Liver (tissue), 9 donors: ENCODE measurements around the gene C13orf42. TPM values are rescaled to one million over a fixed set of nuclear protein-coding genes. Genes with fewer than 3 reads are reported as not detected.

Experiments
- DNase-seq: peaks from one replicate; pipeline ENCODE4 v3.0.0-alpha.2; 2017; ENCODE audit warnings: low spot score
- H3K27ac ChIP-seq, 2 donors: one replicate each; pipeline ENCODE4 v1.7.0; 2013; ENCODE audit warnings: inconsistent platforms in 2 of 2, low read length in 2 of 2, control low read depth in 1 of 2, low read depth in 1 of 2, mild to moderate bottlenecking in 1 of 2
- H3K27me3 ChIP-seq, 4 donors: one replicate each; pipeline versions ENCODE4 v1.6.1 to v1.7.0; 2013; ENCODE audit warnings: low read length in 3 of 4, inconsistent platforms in 1 of 4, mild to moderate bottlenecking in 1 of 4, moderate library complexity in 1 of 4; ENCODE audit not compliant: control insufficient read depth in 4 of 4, insufficient read depth in 4 of 4
- H3K36me3 ChIP-seq, 4 donors: one replicate each; pipeline versions ENCODE4 v1.6.1 to v1.7.0; 2013; ENCODE audit warnings: low read length in 3 of 4, mild to moderate bottlenecking in 3 of 4, low read depth in 1 of 4, moderate library complexity in 1 of 4; ENCODE audit not compliant: control insufficient read depth in 4 of 4, insufficient read depth in 3 of 4
- H3K4me1 ChIP-seq, 4 donors: one replicate each; pipeline versions ENCODE4 v1.6.1 to v1.7.0; 2013; ENCODE audit warnings: low read length in 3 of 4, mild to moderate bottlenecking in 3 of 4, moderate library complexity in 1 of 4; ENCODE audit not compliant: control insufficient read depth in 4 of 4, insufficient read depth in 4 of 4
- H3K4me3 ChIP-seq, 3 donors: one replicate each; pipeline versions ENCODE4 v1.6.1 to v1.7.0; 2013; ENCODE audit warnings: low read length in 3 of 3, control low read depth in 1 of 3, low read depth in 1 of 3, mild to moderate bottlenecking in 1 of 3
- H3K9ac ChIP-seq, 2 donors: one replicate each; pipeline ENCODE4 v1.7.0; 2013; ENCODE audit warnings: low read length in 2 of 2, mild to moderate bottlenecking in 2 of 2, moderate library complexity in 2 of 2, control low read depth in 1 of 2, low read depth in 1 of 2
- H3K9me3 ChIP-seq, 4 donors: one replicate each; pipeline versions ENCODE4 v1.6.1 to v1.7.0; 2013; ENCODE audit warnings: low read length in 3 of 4; ENCODE audit not compliant: control insufficient read depth in 4 of 4
- GABPA ChIP-seq, 2 donors: IDR thresholded peaks in 1 of 2; conservative IDR thresholded peaks in 1 of 2; 2 replicates each; pipeline ENCODE4 v1.6.1; 2016; ENCODE audit warnings: antibody characterized with exemption in 2 of 2, mild to moderate bottlenecking in 1 of 2, moderate library complexity in 1 of 2
- HNF4A ChIP-seq, 2 donors: conservative IDR thresholded peaks; 2 replicates each; pipeline ENCODE4 v1.6.1; 2016; ENCODE audit warnings: antibody characterized with exemption in 2 of 2, mild to moderate bottlenecking in 2 of 2
- JUND ChIP-seq, 2 donors: IDR thresholded peaks; 2 replicates each; pipeline ENCODE4 v1.6.1; 2016; ENCODE audit warnings: antibody characterized with exemption in 2 of 2
- RAD21 ChIP-seq, 2 donors: IDR thresholded peaks; 2 replicates each; pipeline ENCODE4 v1.6.1; 2016; ENCODE audit warnings: antibody characterized with exemption in 2 of 2, mild to moderate bottlenecking in 2 of 2
- RXRA ChIP-seq, 2 donors: IDR thresholded peaks; 2 replicates each; pipeline ENCODE4 v1.6.1; 2017 to 2018; ENCODE audit warnings: antibody characterized with exemption in 2 of 2, mild to moderate bottlenecking in 1 of 2
- SP1 ChIP-seq: IDR thresholded peaks from 2 replicates; pipeline ENCODE4 v1.6.1; 2018; ENCODE audit warnings: antibody characterized with exemption, mild to moderate bottlenecking
- YY1 ChIP-seq: IDR thresholded peaks from 2 replicates; pipeline ENCODE4 v1.6.1; 2016; ENCODE audit warnings: antibody characterized with exemption, mild to moderate bottlenecking
- WGBS: extraction: QIAGEN DNeasy Blood & Tissue Kit; methylation state at CpG from one replicate; pipeline ENCODE4 v1.1.7; 2013; 5-methylcytosine and 5-hydroxymethylcytosine counted together
- polyA plus RNA-seq, 2 donors: library from polyadenylated mRNA; stranded (reverse) in 1 of 2; unstranded in 1 of 2; fragments of 200-250 nt in 1 of 2; fragments of >200 nt in 1 of 2; fragmentation: Nextera tagmentation in 1 of 2; extraction: Ambion mirVana in 1 of 2; gene quantifications; one replicate each; pipeline versions ENCODE4 v1.2.1 to v1.2.3, GENCODE V29; 2013 to 2015
- total RNA-seq, 2 donors: library from RNA; depleted of rRNA; stranded (reverse); fragments of >200 nt; gene quantifications; one replicate each; pipeline ENCODE4 v1.2.3, GENCODE V29; 2014
- TF ChIP-seq, protein P1 (sequence below): fragments of 150-350 bp; IDR thresholded peaks from 2 replicates; pipeline ENCODE4 v1.5.1; 2017; ENCODE audit warnings: improper control_type of control experiment, low read depth, low read length; ENCODE audit not compliant: missing input control
- TF ChIP-seq, protein P2 (sequence below): IDR thresholded peaks from 2 replicates; pipeline ENCODE4 v1.6.1; 2016; ENCODE audit warnings: antibody characterized with exemption
- TF ChIP-seq, protein P3 (sequence below): IDR thresholded peaks from 2 replicates; pipeline ENCODE4 v1.6.1; 2016; ENCODE audit warnings: antibody characterized with exemption
- TF ChIP-seq, protein P4 (sequence below): IDR thresholded peaks from 2 replicates; pipeline ENCODE4 v1.6.1; 2016; ENCODE audit warnings: antibody characterized with exemption, mild to moderate bottlenecking
- donor health status: healthy.
- donor health status: healthy.
- donor health status: healthy.
- donor health status: healthy.
- donor health status: healthy.

Gene C13orf42
- total and polyA plus RNA-seq, 4 donors: 0.08 TPM; not detected in 3

DNA sequence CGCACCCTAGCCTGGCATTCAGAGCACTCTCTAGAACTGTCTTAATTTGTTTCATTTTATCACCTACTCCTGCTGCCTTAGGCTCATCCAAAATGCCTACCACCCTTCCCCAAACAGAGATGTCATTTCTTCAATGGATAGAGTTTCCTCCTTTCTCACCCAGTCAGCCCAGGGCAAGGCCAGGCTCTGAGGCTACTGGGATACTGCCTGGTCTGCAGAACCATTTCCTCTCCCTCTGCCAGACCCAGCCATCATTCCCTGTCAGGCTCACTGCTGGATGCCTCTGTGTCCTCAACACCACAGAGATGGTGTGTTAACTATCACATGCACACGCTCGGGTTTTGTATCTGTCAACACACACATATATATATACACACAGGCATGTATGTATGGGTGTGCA, 47.2 kb downstream of the C13orf42 start:
- H3K4me3 ChIP-seq: no peak overlapping the region
- H3K4me1 ChIP-seq: no peaks in the 10 kb centered on the region
- peaks cover 0 to 2% (median 0%) of the 10 kb centered on the region in 4 donors for H3K27me3 ChIP-seq
- WGBS: 85% methylated on average over 3 of the region's 3 CpGs
- no peaks in the 10 kb centered on the region for H3K36me3 ChIP-seq
- TF ChIP-seq JUND (IDR thresholded peaks at IDR 0.05): no peak
- no peak for TF ChIP-seq SP1
- no peak for TF ChIP-seq HNF4A (conservative IDR thresholded peaks at IDR 0.05)
- TF ChIP-seq, protein P1, sequence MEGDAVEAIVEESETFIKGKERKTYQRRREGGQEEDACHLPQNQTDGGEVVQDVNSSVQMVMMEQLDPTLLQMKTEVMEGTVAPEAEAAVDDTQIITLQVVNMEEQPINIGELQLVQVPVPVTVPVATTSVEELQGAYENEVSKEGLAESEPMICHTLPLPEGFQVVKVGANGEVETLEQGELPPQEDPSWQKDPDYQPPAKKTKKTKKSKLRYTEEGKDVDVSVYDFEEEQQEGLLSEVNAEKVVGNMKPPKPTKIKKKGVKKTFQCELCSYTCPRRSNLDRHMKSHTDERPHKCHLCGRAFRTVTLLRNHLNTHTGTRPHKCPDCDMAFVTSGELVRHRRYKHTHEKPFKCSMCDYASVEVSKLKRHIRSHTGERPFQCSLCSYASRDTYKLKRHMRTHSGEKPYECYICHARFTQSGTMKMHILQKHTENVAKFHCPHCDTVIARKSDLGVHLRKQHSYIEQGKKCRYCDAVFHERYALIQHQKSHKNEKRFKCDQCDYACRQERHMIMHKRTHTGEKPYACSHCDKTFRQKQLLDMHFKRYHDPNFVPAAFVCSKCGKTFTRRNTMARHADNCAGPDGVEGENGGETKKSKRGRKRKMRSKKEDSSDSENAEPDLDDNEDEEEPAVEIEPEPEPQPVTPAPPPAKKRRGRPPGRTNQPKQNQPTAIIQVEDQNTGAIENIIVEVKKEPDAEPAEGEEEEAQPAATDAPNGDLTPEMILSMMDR: no peak
- no peak for TF ChIP-seq YY1
- TF ChIP-seq, protein P2, sequence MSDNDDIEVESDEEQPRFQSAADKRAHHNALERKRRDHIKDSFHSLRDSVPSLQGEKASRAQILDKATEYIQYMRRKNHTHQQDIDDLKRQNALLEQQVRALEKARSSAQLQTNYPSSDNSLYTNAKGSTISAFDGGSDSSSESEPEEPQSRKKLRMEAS: no peak
- no peak overlapping the region for H3K9ac ChIP-seq
- DNase-seq: no peak
- H3K9me3 ChIP-seq: no peaks in the 10 kb centered on the region
- H3K27ac ChIP-seq: no peak overlapping the region

DNA sequence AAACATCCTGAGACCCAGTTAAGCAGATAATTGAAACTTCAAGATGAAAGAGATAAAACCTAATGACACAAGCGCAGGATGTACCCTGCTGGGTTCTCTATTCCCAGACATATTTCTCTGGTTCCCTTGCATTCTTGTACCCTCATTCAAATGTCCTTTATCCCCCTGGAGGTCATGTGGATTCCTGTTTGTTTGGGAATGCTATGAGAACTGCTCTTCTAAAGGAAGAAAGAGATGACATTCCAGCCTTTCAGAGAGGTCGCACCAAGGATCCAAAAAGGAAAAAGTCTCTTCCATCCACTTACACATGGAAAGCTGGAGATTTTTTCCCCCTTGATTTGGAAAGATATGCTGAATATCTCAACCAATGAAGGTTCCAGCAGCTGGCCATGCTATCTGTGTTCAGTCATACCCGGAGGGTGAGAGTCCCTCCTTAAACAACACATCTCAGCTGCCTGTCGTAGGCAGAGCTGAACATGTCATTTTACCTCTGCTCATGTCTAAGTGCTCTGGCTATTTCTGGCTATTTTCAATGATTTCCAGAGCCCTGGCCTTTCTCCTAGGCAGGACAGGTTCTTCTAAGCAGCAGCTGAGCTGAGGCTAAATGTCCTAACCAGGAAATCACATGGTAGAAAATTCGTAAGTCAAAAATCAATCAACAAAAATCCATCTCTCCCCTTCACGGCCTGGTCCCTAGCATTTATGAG, 52.5 kb downstream of the C13orf42 start:
- no peak overlapping the region for H3K27ac ChIP-seq
- H3K4me3 ChIP-seq: no peak overlapping the region
- H3K9ac ChIP-seq: no peak overlapping the region
- TF ChIP-seq RXRA (IDR thresholded peaks at IDR 0.05) (no peak), JUND (IDR thresholded peaks at IDR 0.05) (no peak), GABPA (IDR thresholded peaks at IDR 0.05 in 1 of 2, conservative IDR thresholded peaks at IDR 0.05 in 1 of 2) (no peak), RAD21 (IDR thresholded peaks at IDR 0.05) (no peak)
- TF ChIP-seq, protein P1: no peak
- TF ChIP-seq, protein P3, sequence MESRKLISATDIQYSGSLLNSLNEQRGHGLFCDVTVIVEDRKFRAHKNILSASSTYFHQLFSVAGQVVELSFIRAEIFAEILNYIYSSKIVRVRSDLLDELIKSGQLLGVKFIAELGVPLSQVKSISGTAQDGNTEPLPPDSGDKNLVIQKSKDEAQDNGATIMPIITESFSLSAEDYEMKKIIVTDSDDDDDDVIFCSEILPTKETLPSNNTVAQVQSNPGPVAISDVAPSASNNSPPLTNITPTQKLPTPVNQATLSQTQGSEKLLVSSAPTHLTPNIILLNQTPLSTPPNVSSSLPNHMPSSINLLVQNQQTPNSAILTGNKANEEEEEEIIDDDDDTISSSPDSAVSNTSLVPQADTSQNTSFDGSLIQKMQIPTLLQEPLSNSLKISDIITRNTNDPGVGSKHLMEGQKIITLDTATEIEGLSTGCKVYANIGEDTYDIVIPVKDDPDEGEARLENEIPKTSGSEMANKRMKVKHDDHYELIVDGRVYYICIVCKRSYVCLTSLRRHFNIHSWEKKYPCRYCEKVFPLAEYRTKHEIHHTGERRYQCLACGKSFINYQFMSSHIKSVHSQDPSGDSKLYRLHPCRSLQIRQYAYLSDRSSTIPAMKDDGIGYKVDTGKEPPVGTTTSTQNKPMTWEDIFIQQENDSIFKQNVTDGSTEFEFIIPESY: no peak
- TF ChIP-seq, protein P4, sequence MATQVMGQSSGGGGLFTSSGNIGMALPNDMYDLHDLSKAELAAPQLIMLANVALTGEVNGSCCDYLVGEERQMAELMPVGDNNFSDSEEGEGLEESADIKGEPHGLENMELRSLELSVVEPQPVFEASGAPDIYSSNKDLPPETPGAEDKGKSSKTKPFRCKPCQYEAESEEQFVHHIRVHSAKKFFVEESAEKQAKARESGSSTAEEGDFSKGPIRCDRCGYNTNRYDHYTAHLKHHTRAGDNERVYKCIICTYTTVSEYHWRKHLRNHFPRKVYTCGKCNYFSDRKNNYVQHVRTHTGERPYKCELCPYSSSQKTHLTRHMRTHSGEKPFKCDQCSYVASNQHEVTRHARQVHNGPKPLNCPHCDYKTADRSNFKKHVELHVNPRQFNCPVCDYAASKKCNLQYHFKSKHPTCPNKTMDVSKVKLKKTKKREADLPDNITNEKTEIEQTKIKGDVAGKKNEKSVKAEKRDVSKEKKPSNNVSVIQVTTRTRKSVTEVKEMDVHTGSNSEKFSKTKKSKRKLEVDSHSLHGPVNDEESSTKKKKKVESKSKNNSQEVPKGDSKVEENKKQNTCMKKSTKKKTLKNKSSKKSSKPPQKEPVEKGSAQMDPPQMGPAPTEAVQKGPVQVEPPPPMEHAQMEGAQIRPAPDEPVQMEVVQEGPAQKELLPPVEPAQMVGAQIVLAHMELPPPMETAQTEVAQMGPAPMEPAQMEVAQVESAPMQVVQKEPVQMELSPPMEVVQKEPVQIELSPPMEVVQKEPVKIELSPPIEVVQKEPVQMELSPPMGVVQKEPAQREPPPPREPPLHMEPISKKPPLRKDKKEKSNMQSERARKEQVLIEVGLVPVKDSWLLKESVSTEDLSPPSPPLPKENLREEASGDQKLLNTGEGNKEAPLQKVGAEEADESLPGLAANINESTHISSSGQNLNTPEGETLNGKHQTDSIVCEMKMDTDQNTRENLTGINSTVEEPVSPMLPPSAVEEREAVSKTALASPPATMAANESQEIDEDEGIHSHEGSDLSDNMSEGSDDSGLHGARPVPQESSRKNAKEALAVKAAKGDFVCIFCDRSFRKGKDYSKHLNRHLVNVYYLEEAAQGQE: no peak
- 81% methylated on average over 6 of the region's 6 CpGs for WGBS
- H3K36me3 ChIP-seq: no peaks in the 10 kb centered on the region
- H3K4me1 ChIP-seq: no peaks in the 10 kb centered on the region
- DNase-seq: no peak
- no peaks in the 10 kb centered on the region for H3K9me3 ChIP-seq
- H3K27me3 ChIP-seq: no peaks in the 10 kb centered on the region
